H1 (cell line): Measurements from ENCODE around the gene PANK3. TPM values are rescaled to one million over a fixed set of nuclear protein-coding genes. Genes with fewer than 3 reads are reported as not detected.

Experiments
- CTCF ChIA-PET: fragments of 300-600 bp; sonication (Branson Sonifier 250); formaldehyde crosslinking; loops from one replicate; lab custom pipeline; 2021; ENCODE audit not compliant: partially characterized antibody; lab: Charles Lee
- POLR2A ChIA-PET: fragments of 300-600 bp; sonication (Branson Sonifier 250); formaldehyde crosslinking; loops from one replicate; lab custom pipeline; 2021; ENCODE audit warnings: inconsistent platforms; ENCODE audit not compliant: partially characterized antibody; lab: Charles Lee
- DNase-seq, 2 experiments: peaks; one replicate each; pipeline versions ENCODE4 v3.0.0 to v3.0.0-alpha.2; 2010 to 2022; ENCODE audit warnings: low spot score in 2 of 2, low read depth in 1 of 2, mixed read lengths in 1 of 2
- FAIRE-seq: peaks from 2 replicates; lab custom pipeline; 2011; peaks lifted over from hg19 to GRCh38; lab: Jason Lieb, UNC
- H2AFZ ChIP-seq: 2 replicates; pipeline ENCODE4 v1.8.1; 2012; ENCODE audit warnings: low read length, inconsistent platforms
- H2AK5ac ChIP-seq: 2 replicates; pipeline ENCODE4 v1.6.1; 2013; ENCODE audit warnings: low read depth, low read length
- H2BK120ac ChIP-seq: replicated peaks from 2 replicates; pipeline ENCODE3; 2013; ENCODE audit warnings: low read depth, low read length, inconsistent platforms
- H2BK12ac ChIP-seq: 2 replicates; pipeline ENCODE4 v1.6.1; 2013; ENCODE audit warnings: low read depth, low read length
- H2BK15ac ChIP-seq: 2 replicates; pipeline ENCODE4 v1.6.1; 2013; ENCODE audit warnings: low read length
- H2BK20ac ChIP-seq: 2 replicates; pipeline ENCODE4 v1.6.1; 2013; ENCODE audit warnings: low read length
- H2BK5ac ChIP-seq: 2 replicates; pipeline ENCODE4 v1.6.1; 2013; ENCODE audit warnings: low read depth, low read length
- H3K14ac ChIP-seq: 2 replicates; pipeline ENCODE4 v1.6.1; 2013; ENCODE audit warnings: inconsistent platforms; ENCODE audit not compliant: insufficient read length
- H3K18ac ChIP-seq: 2 replicates; pipeline ENCODE4 v1.6.1; 2013; ENCODE audit warnings: low read length; ENCODE audit errors: extremely low read depth
- H3K23ac ChIP-seq: 2 replicates; pipeline ENCODE4 v1.6.1; 2013; ENCODE audit warnings: inconsistent platforms; ENCODE audit not compliant: insufficient read length
- H3K23me2 ChIP-seq: 2 replicates; pipeline ENCODE4 v1.6.1; 2013; ENCODE audit warnings: low read depth, low read length
- H3K27ac ChIP-seq: 2 replicates; pipeline ENCODE4 v1.6.1; 2011; ENCODE audit warnings: low read depth, low read length, inconsistent platforms
- H3K27me3 ChIP-seq, 4 experiments: replicated peaks in 1 of 4; 1 replicate in 1 of 4; 2 replicates in 3 of 4; pipeline versions ENCODE4 v1.6.1 to v1.8.1; 2011 to 2013; ENCODE audit warnings: low read length in 3 of 4, mild to moderate bottlenecking in 3 of 4, inconsistent platforms in 2 of 4, mixed read lengths in 2 of 4, moderate library complexity in 1 of 4; ENCODE audit not compliant: control insufficient read depth in 3 of 4, insufficient read depth in 3 of 4; ENCODE audit errors: extremely low read depth in 1 of 4
- H3K36me3 ChIP-seq, 4 experiments: 2 replicates each; pipeline versions ENCODE4 v1.6.1 to v1.8.1; 2011 to 2013; ENCODE audit warnings: mild to moderate bottlenecking in 4 of 4, low read length in 3 of 4, moderate library complexity in 2 of 4, control low read depth in 1 of 4, inconsistent platforms in 1 of 4; ENCODE audit not compliant: insufficient read depth in 4 of 4, control insufficient read depth in 2 of 4
- H3K4ac ChIP-seq: replicated peaks from 2 replicates; pipeline ENCODE3; 2013; ENCODE audit warnings: low read length, low read depth, mixed read lengths, inconsistent platforms; ENCODE audit not compliant: insufficient read length
- H3K4me1 ChIP-seq, 4 experiments: replicated peaks in 1 of 4; 1 replicate in 1 of 4; 2 replicates in 3 of 4; pipeline versions ENCODE4 v1.6.1 to v1.8.1; 2011 to 2013; ENCODE audit warnings: low read length in 3 of 4, inconsistent platforms in 2 of 4, mixed read lengths in 1 of 4; ENCODE audit not compliant: insufficient read depth in 4 of 4, control insufficient read depth in 3 of 4
- H3K4me2 ChIP-seq, 2 experiments: 2 replicates each; pipeline versions ENCODE4 v1.6.1 to v1.8.1; 2011 to 2013; ENCODE audit warnings: low read depth in 2 of 2, low read length in 2 of 2, control low read depth in 1 of 2, inconsistent platforms in 1 of 2, mild to moderate bottlenecking in 1 of 2; ENCODE audit not compliant: insufficient read depth in 1 of 2
- H3K4me3 ChIP-seq, 4 experiments: fragments of 200-600, 300-600 bp in 1 of 4; sonication (generic), shearing (Covaris generic), sonication (Bioruptor Twin) in 1 of 4; 2 replicates each; pipeline versions ENCODE4 v1.5.1 to v1.8.1; 2011 to 2016; ENCODE audit warnings: low read length in 4 of 4, low read depth in 3 of 4, control low read depth in 2 of 4, inconsistent platforms in 2 of 4, mild to moderate bottlenecking in 2 of 4, mixed read lengths in 1 of 4, moderate library complexity in 1 of 4; ENCODE audit not compliant: insufficient read depth in 2 of 4; ENCODE audit errors: extremely low read depth in 1 of 4
- H3K56ac ChIP-seq: replicated peaks from 2 replicates; pipeline ENCODE3; 2013; ENCODE audit warnings: low read depth, mild to moderate bottlenecking, mixed read lengths, low read length, inconsistent platforms; ENCODE audit not compliant: insufficient read length
- H3K79me1 ChIP-seq: 2 replicates; pipeline ENCODE4 v1.6.1; 2013; ENCODE audit warnings: low read depth, low read length, control low read depth
- H3K79me2 ChIP-seq, 2 experiments: 2 replicates each; pipeline versions ENCODE4 v1.6.1 to v1.8.1; 2012 to 2013; ENCODE audit warnings: low read length in 2 of 2, mild to moderate bottlenecking in 2 of 2, inconsistent platforms in 1 of 2; ENCODE audit not compliant: insufficient read depth in 2 of 2, control insufficient read depth in 1 of 2
- H3K9ac ChIP-seq, 4 experiments: replicated peaks in 1 of 4; 1 replicate in 1 of 4; 2 replicates in 3 of 4; pipeline versions ENCODE4 v1.6.1 to v1.8.1; 2011 to 2013; ENCODE audit warnings: low read depth in 3 of 4, low read length in 3 of 4, control low read depth in 2 of 4, mild to moderate bottlenecking in 2 of 4, moderate library complexity in 2 of 4, inconsistent platforms in 1 of 4; ENCODE audit errors: extremely low read depth in 1 of 4
- H3K9me3 ChIP-seq, 2 experiments: 2 replicates each; pipeline versions ENCODE4 v1.6.1 to v1.8.1; 2012 to 2013; ENCODE audit warnings: mild to moderate bottlenecking in 2 of 2, moderate library complexity in 2 of 2, control low read depth in 1 of 2, inconsistent platforms in 1 of 2, low read depth in 1 of 2, low read length in 1 of 2, mixed read lengths in 1 of 2; ENCODE audit not compliant: insufficient read depth in 2 of 2
- H4K20me1 ChIP-seq, 2 experiments: replicated peaks in 1 of 2; 2 replicates each; pipeline versions ENCODE3 to v1.8.1; 2011 to 2013; ENCODE audit warnings: inconsistent platforms in 2 of 2, low read length in 2 of 2, mild to moderate bottlenecking in 1 of 2; ENCODE audit not compliant: insufficient read depth in 2 of 2, control insufficient read depth in 1 of 2
- H4K5ac ChIP-seq: 2 replicates; pipeline ENCODE4 v1.6.1; 2013; ENCODE audit warnings: low read length, low read depth, mixed read lengths, inconsistent platforms; ENCODE audit not compliant: insufficient read length
- H4K8ac ChIP-seq: 2 replicates; pipeline ENCODE4 v1.8.0; 2013; ENCODE audit warnings: mild to moderate bottlenecking, moderate library complexity, low read length, inconsistent platforms; ENCODE audit not compliant: insufficient read depth; ENCODE audit errors: extremely low read depth
- H4K91ac ChIP-seq: replicated peaks from 2 replicates; pipeline ENCODE3; 2013; ENCODE audit warnings: low read length, mixed read lengths, inconsistent platforms; ENCODE audit not compliant: insufficient read length
- WGBS, 2 experiments: shearing (Covaris generic) in 1 of 2; methylation state at CpG; one replicate each; pipeline versions ENCODE4 v1.1.6 to v1.1.7; 2013 to 2015; ENCODE audit warnings: low lambda C conversion rate in 2 of 2, mixed read lengths in 2 of 2, inconsistent platforms in 1 of 2, low coverage in 1 of 2, missing lambda C conversion rate in 1 of 2; ENCODE audit not compliant: insufficient replicate concordance in 2 of 2, insufficient coverage in 1 of 2, insufficient read length in 1 of 2; ENCODE audit errors: extremely low coverage in 1 of 2, missing lambda C conversion rate in 1 of 2; 5-methylcytosine and 5-hydroxymethylcytosine counted together
- polyA plus RNA-seq, 7 experiments: library from polyadenylated mRNA; depleted of rRNA in 3 of 7; stranded (reverse) in 5 of 7; unstranded in 2 of 7; fragments of >200 nt in 5 of 7; fragments of 200-250 nt in 2 of 7; gene quantifications; 1 replicate in 5 of 7; 2 replicates in 1 of 7; 4 replicates in 1 of 7; pipeline versions ENCODE4 v1.2.1 to v1.2.3, GENCODE V29; 2011 to 2013; ENCODE audit warnings: missing spikeins in 2 of 7, mixed read lengths in 2 of 7
- total RNA-seq: library from RNA; stranded (reverse); fragmentation: NEBNext Ultra II Directional; extraction: Animal tissue kit (Norgen Biotek cat#: 25700); gene quantifications from 2 replicates; pipeline ENCODE4 v1.2.1, GENCODE V29; 2021

Gene PANK3
- total and polyA plus RNA-seq, 2 of the 8 experiments (the other 6 are each of a cell fraction or from before 2014, with no cell fraction given): 8.6 to 101 TPM

GRCh38 chr5:168614661-168615060 is 35.5 kb upstream of the PANK3 start:
- H4K5ac ChIP-seq: no peak overlapping the region
- no peak overlapping the region for H2BK5ac ChIP-seq

More at GRCh38 chr5:168614661-168615060, 35.5 kb upstream of the PANK3 start:
- Histone ChIP-seq H3K27ac (no peak overlapping the region), H3K4ac (no peak overlapping the region), H3K56ac (no peak overlapping the region), H3K14ac (no peak overlapping the region), H3K9ac (no peak overlapping the region), H3K36me3 (no peaks in the 10 kb centered on the region), H3K4me1 (no peaks in the 10 kb centered on the region), H3K23ac (no peak overlapping the region), H3K79me2 (no peaks in the 10 kb centered on the region), H2AK5ac (no peak overlapping the region), H2BK15ac (no peak overlapping the region), H3K18ac (no peak overlapping the region), H2BK20ac (no peak overlapping the region), H2BK12ac (no peak overlapping the region), H3K4me3 (no peak overlapping the region), H2BK120ac (no peak overlapping the region), H4K91ac (no peak overlapping the region), H4K8ac (peak overlapping the region; percentile 46; the same call in 1 of the 2 replicates), H3K23me2 (no peaks in the 10 kb centered on the region), H2AFZ (no peak overlapping the region), H3K4me2 (no peak overlapping the region), H3K9me3 (no peaks in the 10 kb centered on the region), H3K79me1 (no peaks in the 10 kb centered on the region), H3K27me3 (no peaks in the 10 kb centered on the region), H4K20me1 (no peaks in the 10 kb centered on the region)
- FAIRE-seq (no peak), DNase-seq (no peak)
- ChIA-PET CTCF (interaction anchor here (1.2 kb wide), 1 partner anchor 56 kb away, joined by 3 read pairs; no protein-coding TSS in a partner anchor), POLR2A (interaction anchor here (0.9 kb wide), 1 partner anchor 36 kb away, joined by 3 read pairs; the partner anchor contains the start of gene PANK3)
- 95% methylated on average over 10 of the region's 10 CpGs; no CpG with 5 or more reads in 1 of the 2 experiments for WGBS, 2 experiments
